Cardiac fibroblast (primary cell): Measurements from ENCODE around the gene KRTAP10-2.
"Not testable (repeated sequence)": the region's sequence is repeated elsewhere in the genome, so short reads cannot be mapped to it uniquely, and the experiment has no call there.

ENCODE experiments used
- DNase-seq, 2 donors: peaks; one replicate each; pipeline versions ENCODE4 v3.0.0 to v3.0.0-alpha.2; 2010; ENCODE audit warnings: low read depth in 2 of 2
- H3K4me3 ChIP-seq, 2 donors: replicated peaks in 1 of 2; 1 replicate in 1 of 2; 2 replicates in 1 of 2; pipeline ENCODE4 v1.5.1; 2011; ENCODE audit warnings: low read depth in 2 of 2, low read length in 2 of 2, mild to moderate bottlenecking in 2 of 2, moderate library complexity in 1 of 2
- CTCF ChIP-seq: IDR thresholded peaks from one replicate; pipeline ENCODE4 v1.5.1; 2011; ENCODE audit warnings: low read depth, mild to moderate bottlenecking, low read length, inconsistent platforms

The KRTAP10-2 gene

DNA sequence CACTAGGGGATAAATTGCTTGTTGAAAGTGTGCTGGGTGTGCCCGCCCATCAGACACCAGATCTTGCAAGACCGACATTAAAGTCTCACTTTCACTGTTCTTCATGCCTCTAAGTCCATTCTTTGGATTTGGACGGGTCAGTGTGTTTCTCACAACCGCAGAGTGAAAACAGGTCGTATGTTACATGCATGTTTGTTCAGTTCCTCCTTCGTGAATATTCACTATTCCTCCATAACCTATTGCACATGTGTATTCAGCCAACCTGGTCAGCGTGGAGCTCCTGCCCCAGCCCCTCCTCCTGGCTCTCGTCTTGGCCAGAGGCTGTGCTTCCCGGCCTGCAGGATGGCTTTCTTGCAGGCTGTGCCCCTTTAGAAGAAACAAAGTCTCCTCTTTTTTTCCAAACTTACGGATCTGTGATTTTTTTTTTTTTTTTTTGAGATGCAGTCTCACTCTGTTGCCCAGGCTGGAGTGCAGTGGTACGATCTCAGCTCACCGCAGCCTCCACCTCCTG is 43.2 kb upstream of the KRTAP10-2 start:
- DNase-seq, result no peak
- H3K4me3 ChIP-seq, result no peak overlapping the region
- TF ChIP-seq CTCF, result no peak

DNA sequence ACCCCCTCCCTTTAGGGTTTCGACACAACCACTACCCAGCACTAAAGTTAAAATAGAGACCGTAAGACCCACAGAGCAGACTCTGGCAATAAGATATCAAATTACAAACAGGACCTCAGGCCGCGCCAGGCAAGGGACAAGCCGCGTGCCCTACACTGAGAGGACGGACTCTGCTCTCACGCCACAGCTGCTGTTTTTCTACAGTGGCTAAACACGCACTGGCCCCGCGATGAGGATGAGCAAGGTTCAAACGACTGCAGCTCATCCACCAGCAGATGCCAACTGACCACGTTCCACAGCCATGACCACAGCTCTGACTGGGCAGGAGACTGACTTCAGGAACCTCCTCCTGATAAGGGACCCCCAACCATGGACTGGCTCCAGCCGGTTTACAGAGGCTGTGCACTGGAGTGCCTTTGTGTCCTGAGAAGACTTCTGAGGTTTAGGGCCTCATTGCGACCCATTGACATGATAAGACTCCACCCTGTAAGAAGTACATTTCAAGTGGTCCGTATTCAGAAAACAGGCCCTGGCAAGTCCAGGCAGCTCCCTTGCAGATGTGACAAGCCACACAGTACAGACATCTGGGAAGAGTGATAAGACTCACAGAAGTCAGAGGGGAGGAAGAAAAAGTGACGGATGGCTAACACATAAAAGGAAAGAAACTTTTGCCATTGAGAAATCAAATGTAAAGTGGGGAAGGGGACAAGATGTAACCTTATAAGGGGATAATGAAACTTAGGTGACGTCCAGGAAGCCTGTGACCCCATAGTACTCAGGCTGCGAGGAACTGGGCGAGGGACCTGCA is 42.5 kb upstream of the KRTAP10-2 start:
- TF ChIP-seq CTCF, result no peak
- peak in 1 of 2 donors; percentile 5 for DNase-seq
- no peak overlapping the region for H3K4me3 ChIP-seq

DNA sequence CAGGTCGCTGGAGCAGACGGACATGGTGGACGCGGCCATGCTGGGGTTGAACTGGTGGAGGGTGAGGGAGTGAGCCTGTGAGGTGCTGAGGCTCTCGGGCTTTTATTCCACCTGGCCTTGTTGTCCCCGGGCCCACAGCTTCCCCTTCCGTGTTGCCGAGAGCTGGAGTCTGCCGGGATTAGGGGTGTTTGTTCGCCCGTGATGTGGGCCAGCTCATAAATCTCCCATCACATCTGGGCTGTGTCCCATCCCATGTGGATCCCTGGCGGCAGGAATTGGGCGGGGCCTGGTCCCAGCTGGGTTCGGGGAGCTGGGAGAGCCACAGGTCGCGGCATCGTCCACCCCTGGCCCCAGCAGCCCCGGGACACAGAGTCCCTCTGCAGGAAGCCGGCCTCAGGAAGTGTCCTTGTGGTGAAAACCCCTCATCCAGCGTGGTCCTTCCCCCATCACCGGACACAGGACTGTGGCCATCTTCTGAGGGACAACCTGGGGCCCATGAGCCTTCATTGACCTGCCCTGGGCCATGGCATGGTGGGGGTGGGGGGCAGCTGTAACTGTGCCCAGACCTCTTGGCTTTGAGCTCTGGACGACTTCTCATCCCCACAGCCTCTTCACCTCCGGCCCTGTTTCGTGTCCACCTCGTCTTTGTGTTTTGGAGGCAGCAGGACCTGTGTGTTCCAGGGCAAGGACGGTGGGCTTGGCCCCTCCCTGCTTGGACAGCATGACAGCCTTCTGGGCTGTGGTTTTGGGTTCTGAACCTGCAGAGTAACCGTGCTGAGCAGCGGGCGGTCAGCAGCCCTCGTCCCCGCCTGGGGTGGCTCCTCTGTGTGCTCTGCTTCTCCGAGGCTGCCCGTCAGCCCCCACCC is 41.4 kb upstream of the KRTAP10-2 start, which contains the start of gene KRTAP10-6:
TSS of gene KRTAP10-6 (minus strand) at position 60 of the 866 bp plus-strand sequence. CDS start at position 39, 21 bp downstream.
- TF ChIP-seq CTCF, result no peak
- no peak within 1 kb of the TSS for H3K4me3 ChIP-seq
- DNase-seq, result no peak

DNA sequence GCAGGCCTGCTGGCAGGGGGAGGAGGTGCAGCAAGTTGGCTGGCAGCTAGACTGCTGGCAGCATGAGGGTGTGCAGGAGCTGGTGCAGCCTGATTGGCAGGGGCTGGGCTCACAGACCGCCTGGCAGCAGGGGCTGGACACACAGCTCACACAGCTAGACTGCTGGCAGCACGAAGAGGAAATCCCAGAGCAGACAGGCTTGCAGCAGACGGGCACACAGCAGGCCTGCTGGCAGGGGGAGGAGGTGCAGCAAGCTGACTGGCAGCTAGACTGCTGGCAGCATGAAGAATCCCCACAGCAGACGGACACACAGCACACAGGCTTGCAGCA is 40.5 kb upstream of the KRTAP10-2 start:
- H3K4me3 ChIP-seq, DNase-seq: not testable (repeated sequence)

DNA sequence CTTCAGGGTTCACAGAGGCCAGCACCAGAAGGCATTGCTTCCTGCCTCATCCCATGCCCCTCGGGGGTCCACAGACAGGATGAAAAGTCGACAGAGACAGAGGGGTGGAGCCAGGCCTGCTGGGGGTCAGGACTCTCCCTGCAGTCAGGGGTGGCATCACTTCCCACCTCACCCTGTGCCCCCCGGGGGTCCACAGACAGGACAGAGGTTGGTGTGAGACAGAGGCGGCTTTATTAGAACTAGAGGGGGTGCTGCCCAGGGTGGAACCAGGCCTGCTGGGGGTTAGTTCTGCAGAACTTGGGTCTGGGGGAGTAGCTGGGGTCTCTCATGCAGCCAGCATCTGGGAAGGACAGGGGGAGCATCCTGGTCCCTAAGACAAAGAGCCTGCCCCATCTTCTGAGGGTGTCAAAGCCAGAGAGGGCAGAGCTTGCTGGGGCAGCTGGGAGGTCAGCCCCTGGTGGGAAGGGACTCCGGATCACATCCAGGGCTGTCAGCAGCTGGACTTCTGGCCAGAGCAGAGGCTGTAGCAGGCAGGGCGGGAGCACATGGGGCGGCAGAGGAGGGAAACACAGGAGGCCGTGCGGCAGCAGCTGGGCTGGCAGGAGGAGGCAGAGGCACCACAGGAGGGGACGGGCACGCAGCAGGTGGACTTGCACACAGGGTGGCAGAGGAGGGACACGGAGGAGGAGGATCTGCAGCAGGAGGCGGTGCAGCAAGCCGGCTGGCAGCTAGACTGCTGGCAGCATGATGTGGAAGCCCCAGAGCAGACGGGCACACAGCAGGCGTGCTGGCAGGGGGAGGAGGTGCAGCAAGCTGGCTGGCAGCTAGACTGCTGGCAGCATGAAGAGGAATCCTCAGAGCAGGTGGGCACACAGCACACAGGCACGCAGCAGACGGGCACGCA is 39.8 kb upstream of the KRTAP10-2 start:
- DNase-seq, H3K4me3 ChIP-seq: not testable (repeated sequence)

DNA sequence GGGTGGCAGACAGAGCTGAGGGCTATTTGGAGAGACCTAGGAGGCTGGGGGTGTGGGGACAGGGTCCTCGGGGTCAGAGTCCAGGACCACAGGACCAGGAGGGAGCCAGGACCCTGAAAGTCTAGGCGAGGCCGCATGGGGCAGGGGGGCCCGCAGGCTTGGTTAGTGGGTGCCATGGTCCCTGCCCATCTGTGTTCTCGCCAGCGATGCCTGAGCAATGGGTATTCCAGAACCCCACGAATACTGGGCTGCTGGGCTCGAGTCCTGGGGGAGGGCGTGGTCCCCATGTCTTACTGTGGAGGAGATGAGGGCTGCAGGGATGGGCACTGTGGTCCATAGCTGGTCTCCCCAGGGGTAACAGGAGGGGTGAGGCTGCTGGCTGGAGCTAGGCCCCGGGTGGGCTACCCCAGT is 39.0 kb upstream of the KRTAP10-2 start:
- TF ChIP-seq CTCF, result no peak
- DNase-seq, result no peak

GRCh38 chr21:44589586-44590305 is 38.4 kb upstream of the KRTAP10-2 start:
- no peak overlapping the region for H3K4me3 ChIP-seq
- no peak for TF ChIP-seq CTCF
- no peak for DNase-seq

More for the DNA sequence above, 39.0 kb upstream of the KRTAP10-2 start:
- H3K4me3 ChIP-seq, result no peak overlapping the region
